ENCODE results near the gene CSRNP3.

Gene CSRNP3, protein sequence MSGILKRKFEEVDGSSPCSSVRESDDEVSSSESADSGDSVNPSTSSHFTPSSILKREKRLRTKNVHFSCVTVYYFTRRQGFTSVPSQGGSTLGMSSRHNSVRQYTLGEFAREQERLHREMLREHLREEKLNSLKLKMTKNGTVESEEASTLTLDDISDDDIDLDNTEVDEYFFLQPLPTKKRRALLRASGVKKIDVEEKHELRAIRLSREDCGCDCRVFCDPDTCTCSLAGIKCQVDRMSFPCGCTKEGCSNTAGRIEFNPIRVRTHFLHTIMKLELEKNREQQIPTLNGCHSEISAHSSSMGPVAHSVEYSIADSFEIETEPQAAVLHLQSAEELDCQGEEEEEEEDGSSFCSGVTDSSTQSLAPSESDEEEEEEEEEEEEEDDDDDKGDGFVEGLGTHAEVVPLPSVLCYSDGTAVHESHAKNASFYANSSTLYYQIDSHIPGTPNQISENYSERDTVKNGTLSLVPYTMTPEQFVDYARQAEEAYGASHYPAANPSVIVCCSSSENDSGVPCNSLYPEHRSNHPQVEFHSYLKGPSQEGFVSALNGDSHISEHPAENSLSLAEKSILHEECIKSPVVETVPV

GRCh38 chr2:165469417-165469816, at the start of gene CSRNP3:
CSRNP3 (plus strand) TSS chr2:165469698; CDS start chr2:165595066, 125,368 bp downstream.
- no peak for DNase-seq

- no peak for DNase-seq
Measured at GRCh38 chr2:165420231-165420630, 49.3 kb upstream of the CSRNP3 start.

DNA sequence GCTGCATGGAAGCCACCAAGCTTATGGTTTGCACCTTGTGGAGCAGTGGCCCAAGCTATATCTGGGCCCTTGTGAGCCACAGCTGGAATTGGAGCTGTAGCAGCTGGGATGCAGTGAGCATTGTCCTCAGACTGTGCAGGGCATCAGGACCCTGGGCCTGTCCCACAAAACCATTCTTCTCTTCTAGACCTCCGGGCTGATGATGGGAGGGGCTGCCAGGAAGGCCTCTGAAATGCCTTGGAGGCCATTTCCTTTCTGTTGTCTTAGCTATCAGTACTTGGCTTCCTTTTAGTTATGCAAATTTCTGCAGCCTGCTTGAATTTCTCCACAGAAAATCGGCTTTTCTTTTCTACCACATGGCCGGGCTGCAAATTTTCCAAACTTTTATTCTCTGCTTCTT, 46.4 kb upstream of the CSRNP3 start:
- DNase-seq, result no peak

DNA sequence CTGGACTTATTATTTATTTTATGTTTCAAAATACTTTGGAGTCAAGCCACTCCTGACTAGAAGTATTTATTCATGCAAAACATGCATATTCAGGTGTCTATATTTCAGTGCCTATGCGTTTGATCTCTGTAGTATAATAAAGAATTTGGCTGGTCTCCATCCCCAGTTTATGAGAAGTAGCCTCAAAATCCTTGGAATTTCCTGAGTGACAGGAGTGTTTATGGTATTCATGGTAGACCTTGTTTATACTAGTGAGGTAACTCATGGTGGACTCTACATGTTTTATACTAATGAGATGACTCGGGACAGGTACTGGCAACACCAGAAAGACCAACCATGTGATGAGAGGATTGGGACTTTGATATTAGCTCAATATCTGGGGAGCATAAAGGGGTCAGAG, 43.9 kb upstream of the CSRNP3 start:
- no peak for DNase-seq

- DNase-seq, result no peak
Measured at GRCh38 chr2:165427686-165428085, 41.8 kb upstream of the CSRNP3 start.

- no peak for DNase-seq
Measured at GRCh38 chr2:165428926-165429325, 40.6 kb upstream of the CSRNP3 start.

- DNase-seq, result no peak
Measured at GRCh38 chr2:165431014-165431413, 38.5 kb upstream of the CSRNP3 start.

DNA sequence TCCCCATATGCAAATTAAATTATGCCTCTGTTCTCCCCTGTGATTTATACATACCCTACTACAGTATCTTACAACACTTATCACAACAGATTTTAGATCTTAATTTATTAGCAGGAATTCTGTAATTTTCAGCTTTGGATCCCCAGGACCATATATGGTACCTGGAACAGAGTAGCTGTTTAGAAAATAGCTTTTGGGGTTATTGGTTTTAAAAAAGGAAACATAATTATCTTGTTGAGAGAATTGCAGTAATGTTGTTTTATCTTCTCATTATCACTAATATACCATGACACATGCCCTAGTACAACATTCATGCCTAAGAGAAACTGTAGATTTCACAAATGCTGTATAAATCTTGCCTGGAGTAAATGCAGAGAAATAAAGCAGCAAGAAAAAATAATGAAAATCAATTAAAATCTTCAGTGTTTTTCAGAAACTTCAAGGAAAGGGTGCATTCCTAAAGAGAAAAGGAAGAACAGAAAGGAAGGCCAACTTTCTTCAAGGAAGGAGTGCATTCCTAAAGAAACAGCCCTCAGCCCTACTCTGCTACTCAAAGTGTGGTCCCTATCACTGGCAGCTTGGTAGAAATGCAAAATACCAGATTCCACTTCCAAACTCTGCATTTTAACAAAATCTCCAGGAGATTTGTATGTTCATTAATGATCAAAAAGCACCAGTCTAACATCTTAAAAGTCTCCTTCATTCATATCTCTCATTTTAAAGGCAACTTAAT, 37.1 kb upstream of the CSRNP3 start:
- DNase-seq, result no peak

GRCh38 chr2:165434865-165435496, 34.5 kb upstream of the CSRNP3 start:
- DNase-seq, result no peak

DNA sequence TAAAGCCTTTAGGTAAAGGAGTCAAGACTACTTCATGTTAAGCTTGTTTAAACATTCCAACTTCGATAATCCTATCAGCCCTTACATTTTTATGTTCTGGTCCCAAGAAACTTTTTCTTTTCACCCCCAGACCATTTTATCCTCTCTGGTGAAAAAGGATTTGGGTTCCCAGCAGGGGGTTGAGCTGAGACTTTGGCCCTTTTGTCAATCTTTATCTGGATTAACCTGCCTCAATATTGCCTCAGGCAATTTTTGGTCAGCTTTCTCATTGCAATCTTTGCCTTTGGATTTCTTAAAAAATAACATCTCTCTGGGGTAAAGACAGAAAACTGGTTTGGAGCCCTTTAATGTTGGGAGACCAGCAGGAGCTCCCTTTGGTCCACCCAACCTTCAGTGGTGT, 33.9 kb upstream of the CSRNP3 start:
- no peak for DNase-seq

DNA sequence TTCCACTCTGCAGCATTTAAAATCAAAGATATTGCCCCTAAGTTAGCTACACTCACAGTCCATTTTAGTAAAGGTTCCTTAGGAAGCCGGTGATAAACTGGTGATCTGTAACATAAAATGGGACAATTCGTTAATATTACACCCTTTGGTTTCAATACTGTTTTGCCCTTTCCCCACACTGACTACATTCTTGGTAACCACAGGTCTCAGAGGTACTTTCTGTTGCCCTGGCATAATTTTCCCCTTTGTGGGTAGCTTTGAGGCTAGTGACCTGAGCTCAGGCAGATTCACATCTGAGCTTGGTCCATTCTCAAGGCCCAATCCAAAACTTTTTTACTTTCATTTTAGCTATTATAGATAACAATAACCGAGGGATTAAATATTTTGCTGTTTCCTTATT, 32.9 kb upstream of the CSRNP3 start:
- no peak for DNase-seq

DNA sequence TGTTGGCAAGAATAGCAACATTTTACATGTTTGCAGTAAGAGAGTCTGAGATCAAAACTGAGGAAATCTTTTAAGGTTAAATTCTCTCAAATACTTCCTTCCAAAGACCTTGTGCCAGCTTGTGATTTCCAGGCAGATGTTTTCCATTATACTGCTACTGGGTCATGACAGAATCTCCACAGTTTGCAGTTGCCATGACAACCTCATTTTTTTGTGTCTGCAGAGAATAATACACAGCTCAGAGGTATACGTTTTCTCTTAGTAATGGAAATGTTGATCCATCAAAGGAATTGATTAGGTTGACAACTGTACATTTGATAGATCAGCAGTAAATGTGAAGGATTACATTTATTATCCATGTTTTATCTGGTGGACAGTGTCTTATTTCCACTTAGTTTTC, 29.1 kb upstream of the CSRNP3 start:
- DNase-seq, result no peak

- DNase-seq, result no peak
Measured at GRCh38 chr2:165443511-165443910, 26.0 kb upstream of the CSRNP3 start.

DNA sequence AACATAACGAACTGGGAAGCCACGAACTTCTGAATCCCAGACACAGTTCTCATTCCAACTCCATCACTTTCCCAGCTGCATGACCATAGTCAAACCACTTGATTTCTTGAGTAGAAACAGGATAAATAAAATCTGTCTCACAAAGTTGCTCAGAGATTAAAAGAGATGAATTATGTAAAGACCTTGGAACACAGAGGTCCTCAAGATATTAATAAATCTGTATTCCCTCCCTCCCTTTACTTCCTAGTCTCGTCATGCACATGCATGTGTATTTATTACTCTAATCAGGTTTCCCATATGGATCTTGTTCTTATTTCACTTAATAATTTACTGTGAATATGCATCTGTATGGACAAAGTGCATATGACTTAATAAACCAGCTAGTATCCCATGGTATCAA, 21.1 kb upstream of the CSRNP3 start:
- no peak for DNase-seq

DNA sequence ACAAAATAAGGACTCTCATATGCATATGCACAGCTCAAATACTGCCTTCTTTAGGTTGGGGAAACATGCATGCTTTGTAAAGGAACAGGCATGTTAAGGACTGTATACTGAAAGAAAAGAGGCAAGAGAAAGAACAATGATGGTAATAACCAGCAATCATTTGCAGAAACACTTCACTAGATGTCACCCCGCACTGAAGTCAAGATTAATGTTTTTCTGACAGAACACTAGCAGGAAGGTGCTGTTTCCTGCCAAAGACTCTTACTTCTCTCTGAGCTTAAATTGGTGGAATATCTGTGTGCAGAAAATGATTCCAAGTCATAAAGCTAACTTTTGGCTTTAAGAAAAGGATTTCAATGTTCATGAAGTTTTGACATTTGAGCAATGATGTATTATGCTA, 19.3 kb upstream of the CSRNP3 start:
- no peak for DNase-seq

- no peak for DNase-seq
Measured at GRCh38 chr2:165452327-165452726, 17.2 kb upstream of the CSRNP3 start.

DNA sequence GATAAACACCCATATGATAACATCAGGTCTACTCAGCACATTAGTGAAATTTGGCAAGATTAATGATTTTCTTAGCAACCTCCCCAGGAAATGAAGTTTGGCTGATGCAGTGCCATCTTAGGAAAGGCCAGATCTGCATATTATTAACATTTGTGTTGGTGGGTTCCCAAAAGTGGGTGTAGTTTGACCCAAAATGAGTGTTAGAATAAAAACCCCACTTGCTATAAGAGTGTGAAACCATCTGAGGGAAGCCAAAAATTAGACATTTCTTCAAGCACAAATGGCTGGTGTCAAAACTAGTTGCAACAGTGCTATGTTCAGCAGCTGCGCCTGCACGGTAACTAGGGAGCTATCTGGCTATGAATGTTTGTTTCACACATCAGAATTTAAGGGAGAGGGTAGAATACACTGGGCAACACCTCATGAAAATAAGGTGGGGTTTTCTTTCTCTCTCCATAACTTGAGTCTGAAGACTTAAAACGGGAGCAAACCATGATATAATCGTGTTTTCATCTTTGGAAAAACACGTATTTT, 15.9 kb upstream of the CSRNP3 start:
- no peak for DNase-seq

DNA sequence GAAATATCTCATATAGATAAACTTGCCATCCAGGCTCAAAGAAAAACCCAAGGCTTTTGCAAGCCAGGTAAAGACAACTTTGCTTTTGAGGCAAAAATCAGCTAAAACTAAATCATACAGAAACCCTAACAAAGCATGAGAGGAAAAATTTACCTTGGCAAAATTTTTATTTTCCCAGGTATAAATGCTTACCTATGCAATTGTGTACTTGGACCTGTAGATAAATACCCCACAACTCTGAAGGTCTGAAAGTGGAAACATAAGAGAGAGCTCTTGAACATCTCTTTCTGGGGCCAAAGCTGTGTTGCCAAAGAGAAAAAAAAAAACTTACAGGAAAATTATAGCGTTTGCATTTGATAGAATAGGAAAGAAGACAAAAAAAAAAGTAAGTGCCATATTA, 14.6 kb upstream of the CSRNP3 start:
- DNase-seq, result no peak

- DNase-seq, result no peak
Measured at GRCh38 chr2:165456027-165456426, 13.5 kb upstream of the CSRNP3 start.

GRCh38 chr2:165462443-165462842, 7.1 kb upstream of the CSRNP3 start:
- DNase-seq, result no peak

- DNase-seq, result no peak
Measured at GRCh38 chr2:165466386-165466785, 3.1 kb upstream of the CSRNP3 start.

DNA sequence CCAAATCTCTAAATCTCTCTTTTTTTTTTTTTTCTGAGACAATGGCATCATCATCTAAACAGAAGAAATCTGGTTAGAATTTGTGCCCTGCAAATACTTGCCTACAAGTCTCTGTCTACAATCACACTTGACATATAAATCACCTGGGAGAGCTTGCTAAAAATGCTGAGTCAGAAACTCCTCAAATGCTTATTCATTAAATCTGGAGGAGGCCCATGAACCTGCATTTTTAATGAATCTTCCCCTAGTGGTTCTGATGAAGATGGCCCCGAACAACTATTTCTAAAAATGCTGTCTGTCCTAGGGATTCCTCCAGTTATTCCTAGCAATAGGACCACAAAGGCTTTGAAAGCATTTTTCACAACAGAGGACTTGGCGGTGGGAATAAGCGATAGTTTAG, 1.6 kb upstream of the CSRNP3 start:
- no peak for DNase-seq

DNA sequence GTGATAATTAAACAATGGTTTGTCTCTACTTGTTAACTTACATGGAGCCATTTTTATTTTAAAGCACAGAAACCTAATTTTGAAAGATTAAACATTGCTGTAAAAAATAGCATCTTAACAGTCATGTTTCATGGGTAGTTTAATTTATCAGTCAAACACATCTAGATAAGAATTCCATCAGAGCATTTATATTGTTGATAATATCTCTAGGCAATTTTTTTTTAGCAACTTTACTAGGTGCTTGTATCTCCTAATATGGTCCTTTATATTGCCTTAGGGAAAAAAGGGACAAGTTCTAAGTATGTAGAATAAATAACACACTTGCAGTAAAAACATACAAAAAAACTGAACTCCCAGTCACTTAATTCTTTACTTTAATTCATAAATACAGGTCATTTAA, 863 bp downstream of the CSRNP3 start:
- DNase-seq, result no peak
